22Rv1 (cell line): ENCODE measurements around the gene KCNQ2.
"Not testable (repeated sequence)": the region's sequence is repeated elsewhere in the genome, so short reads cannot be mapped to it uniquely, and the experiment has no call there.

Source experiments
- H3K27ac ChIP-seq: fragments of 450-650 bp; 2 replicates; pipeline ENCODE4 v1.5.1; 2017
- ZFX ChIP-seq: fragments of 450-650 bp; IDR thresholded peaks from 2 replicates; pipeline ENCODE4 v1.6.1; 2017; ENCODE audit warnings: antibody characterized with exemption, borderline replicate concordance
- TF ChIP-seq, protein P1 (sequence below): fragments of 450-650 bp; IDR thresholded peaks from 2 replicates; pipeline ENCODE4 v1.5.1; 2017; ENCODE audit warnings: mild to moderate bottlenecking

The KCNQ2 gene

DNA sequence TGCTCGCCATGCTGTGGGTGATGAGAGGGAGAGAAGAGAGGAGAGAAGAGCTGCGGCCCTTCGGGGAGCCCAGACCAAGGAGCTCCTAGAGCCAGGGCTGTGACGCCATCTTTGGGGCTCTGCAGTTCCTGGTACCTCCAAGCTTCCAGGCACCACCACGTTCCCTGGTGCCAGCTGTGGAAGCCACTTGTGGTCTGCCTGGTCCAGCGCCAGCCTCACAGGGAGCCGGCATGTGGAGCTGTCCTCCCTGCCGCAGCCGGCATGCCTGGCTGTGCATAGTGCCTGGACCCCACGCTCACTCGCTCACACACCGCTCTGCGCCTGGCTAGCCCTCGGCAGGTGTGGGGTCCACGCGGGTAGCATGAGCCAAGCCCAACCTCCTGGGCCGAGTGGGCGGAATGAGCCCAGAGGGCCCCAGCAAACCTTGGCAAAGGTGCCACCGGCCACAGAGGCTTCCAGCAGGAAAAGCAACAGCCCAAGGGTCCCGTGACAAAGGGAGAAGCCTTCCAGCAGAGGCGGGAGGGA is 92.0 kb downstream of the KCNQ2 start:
- TF ChIP-seq ZFX: no peak
- TF ChIP-seq, protein P1, sequence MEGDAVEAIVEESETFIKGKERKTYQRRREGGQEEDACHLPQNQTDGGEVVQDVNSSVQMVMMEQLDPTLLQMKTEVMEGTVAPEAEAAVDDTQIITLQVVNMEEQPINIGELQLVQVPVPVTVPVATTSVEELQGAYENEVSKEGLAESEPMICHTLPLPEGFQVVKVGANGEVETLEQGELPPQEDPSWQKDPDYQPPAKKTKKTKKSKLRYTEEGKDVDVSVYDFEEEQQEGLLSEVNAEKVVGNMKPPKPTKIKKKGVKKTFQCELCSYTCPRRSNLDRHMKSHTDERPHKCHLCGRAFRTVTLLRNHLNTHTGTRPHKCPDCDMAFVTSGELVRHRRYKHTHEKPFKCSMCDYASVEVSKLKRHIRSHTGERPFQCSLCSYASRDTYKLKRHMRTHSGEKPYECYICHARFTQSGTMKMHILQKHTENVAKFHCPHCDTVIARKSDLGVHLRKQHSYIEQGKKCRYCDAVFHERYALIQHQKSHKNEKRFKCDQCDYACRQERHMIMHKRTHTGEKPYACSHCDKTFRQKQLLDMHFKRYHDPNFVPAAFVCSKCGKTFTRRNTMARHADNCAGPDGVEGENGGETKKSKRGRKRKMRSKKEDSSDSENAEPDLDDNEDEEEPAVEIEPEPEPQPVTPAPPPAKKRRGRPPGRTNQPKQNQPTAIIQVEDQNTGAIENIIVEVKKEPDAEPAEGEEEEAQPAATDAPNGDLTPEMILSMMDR: no peak
- no peak overlapping the region for H3K27ac ChIP-seq

DNA sequence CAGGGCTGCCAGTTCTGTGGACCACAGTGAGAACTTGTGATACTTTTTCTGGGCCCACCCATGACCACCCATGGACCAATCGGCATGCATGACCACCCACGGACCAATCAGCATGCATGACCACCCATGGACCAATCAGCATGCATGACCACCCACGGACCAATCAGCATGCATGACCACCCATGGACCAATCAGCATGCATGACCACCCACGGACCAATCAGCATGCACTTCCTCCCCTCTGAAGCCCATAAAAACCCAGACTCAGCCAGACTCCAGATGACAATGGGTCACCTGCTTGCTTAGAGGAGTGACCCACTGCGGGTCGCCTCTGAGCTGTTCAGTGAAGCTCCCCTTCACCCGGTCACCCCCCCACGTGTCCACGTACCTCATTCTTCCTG is 92.6 kb downstream of the KCNQ2 start:
- not testable (repeated sequence) for H3K27ac ChIP-seq

DNA sequence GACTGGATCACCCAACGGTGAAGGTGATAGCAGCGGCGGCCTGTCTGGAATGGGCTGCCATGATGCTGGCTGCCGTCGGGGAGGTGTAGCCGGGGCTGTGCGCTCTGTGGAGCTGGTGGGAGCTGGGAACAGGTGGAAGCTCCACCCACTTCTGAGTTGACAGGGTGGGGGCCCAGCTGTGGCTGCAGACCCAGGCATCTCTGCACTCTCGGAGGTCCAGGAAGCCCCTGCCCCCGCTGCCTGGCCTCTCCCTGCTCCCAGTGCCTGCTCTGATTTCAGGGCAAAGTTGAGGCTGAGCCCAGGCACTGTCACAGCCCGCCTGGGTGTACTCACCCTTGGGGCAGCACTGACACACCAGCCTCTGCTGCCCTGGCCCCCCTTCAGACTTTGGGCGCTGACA is 93.2 kb downstream of the KCNQ2 start:
- H3K27ac ChIP-seq: no peak overlapping the region
- TF ChIP-seq, protein P1: no peak
- no peak for TF ChIP-seq ZFX

DNA sequence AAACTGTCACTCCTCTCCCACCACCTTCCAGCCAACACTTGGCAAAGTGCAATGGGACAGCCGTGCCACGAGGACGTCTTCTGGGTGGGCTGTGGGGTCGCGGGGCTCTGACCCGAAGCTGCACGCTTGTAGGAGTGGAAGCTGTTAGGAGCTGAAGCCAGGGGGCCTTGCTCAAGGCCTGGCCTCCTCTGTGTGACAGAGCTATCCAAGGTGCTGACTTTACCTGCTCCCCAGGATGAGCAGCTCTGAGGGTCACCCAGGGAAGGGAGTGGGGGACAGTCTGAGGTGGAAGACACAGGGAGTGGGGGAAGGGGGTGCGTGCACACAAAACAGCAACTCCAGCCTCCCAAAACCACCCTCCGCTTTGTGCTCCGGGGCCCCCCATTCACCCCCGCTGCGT is 93.8 kb downstream of the KCNQ2 start:
- no peak for TF ChIP-seq ZFX
- TF ChIP-seq, protein P1: no peak

DNA sequence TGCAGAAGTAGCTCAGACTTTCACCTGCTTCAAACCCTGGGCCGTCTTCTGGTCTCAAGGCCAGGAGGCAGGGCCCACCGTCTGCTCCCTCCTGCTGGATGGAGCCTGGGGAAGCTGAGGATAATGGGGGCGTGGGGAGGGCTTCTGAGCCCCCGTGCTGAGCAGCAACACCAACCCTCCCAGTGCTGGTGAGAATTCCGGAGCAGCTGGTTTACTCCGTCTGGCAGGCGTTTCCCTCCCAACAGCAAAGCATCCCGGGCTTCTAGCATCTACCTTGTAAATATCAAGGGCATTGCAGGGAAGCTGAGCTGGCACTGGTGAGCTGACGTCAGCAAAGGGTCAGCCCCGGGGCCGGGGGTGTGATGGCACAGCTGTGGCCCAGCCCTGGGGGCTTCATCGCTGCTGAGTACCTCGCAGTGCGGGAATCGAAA is 94.5 kb downstream of the KCNQ2 start:
- TF ChIP-seq, protein P1: no peak
- no peak for TF ChIP-seq ZFX
- H3K27ac ChIP-seq: no peak overlapping the region

More for the DNA sequence above, 93.8 kb downstream of the KCNQ2 start:
- H3K27ac ChIP-seq: no peak overlapping the region

DNA sequence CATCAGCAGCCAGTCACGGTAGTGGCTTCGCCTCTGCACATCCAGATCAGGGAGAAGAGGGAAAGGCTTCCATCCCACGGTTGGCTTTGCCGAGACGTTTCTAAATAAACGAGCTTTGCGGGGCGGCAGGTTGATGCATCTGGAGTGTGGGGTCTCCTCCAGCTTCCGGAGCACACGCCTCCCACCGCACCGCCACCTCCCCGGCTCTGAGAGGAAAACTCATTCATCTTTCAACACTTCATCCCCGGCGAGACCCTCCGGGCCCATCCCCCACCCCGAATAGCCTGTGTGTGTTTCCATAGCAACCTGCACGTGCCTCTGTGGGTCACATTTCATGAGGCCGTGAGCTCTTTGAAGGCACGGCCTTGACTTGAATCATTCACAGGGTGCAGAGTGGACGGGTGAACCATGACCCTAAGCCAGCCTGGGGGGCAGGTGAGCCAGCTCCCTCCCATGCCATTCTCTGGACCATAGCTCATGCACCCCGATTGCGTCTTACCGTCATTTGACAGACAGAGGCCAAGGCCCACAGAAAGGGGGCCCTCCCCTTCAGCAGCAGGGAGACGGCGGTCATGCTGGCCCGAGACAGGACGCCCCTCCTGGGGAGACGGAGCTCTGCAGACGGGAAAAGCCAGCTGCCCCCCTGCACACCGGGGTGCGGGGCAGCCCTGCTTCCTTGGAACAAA is 95.1 kb downstream of the KCNQ2 start:
- TF ChIP-seq, protein P1: no peak
- no peak for TF ChIP-seq ZFX
- H3K27ac ChIP-seq: no peak overlapping the region

DNA sequence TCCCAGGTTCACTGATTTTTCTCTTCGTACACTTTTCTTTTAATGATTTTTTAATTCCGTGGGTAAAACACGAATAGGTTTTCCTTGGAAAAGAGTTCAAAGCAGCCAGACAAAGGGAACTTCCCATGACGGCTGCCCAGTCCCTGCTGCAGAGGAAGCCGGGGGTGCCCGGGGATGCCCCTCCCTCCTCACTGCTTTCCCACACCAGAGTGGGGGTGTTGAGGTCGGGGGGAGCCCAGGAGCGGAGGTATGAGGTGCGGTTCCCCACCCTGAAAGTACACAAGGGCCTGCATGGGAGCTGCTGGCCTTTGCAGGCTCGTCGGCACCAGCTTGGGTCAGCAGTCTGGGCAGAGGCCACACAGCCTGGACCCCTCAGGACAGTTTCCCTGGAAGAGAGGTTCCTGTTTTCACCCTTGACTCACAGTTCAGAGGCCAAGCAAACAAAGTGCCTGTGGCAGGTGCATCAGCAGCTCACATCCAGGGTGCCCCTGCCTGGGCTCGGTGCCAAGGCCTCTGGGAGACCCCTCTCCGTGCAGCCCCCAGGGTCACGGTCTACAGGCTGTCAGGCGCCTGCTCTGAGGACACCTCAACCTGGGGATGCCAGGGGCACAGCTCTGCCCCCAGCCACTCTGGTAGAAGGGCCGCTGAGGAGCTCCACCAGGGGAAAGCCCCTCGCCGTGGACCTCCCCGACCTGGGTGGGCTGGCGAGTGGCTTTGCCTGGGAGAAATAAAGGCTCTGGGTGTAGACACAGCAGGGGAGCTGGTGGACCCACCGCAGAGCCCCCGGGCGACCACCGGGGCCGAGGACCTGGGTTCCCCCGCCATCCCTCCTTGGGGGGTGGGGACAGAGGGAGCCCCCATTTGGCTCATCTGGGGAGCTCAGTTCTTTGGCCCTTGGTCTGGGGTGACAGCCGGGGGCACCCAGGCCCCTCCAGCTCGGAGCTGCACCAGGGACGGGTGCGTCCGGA is 95.9 kb downstream of the KCNQ2 start:
- TF ChIP-seq, protein P1: no peak
- TF ChIP-seq ZFX: no peak

More for the DNA sequence above, 95.9 kb downstream of the KCNQ2 start:
- no peak overlapping the region for H3K27ac ChIP-seq
